ENCODE measurements around the gene AJUBA.

DNA sequence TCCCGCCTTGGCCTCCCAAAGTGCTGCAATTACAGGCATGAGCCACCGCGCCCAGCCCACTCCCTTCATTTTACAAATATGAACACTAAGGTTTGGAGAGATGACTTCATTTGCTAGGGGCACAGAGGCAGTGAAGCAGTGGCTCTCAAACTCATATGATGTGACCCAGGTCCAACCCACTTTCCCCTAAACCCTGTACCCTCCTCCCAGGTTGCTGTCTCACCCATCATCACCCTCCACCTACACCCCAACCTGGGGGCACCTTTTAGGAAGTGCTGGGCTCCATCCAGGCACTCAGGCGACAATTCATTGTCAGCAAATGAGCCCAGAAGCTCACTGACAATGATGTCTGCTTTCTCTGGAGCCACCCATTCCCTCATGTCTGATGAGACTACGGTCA, 58.6 kb downstream of the AJUBA start:
- TF ChIP-seq, protein P1, sequence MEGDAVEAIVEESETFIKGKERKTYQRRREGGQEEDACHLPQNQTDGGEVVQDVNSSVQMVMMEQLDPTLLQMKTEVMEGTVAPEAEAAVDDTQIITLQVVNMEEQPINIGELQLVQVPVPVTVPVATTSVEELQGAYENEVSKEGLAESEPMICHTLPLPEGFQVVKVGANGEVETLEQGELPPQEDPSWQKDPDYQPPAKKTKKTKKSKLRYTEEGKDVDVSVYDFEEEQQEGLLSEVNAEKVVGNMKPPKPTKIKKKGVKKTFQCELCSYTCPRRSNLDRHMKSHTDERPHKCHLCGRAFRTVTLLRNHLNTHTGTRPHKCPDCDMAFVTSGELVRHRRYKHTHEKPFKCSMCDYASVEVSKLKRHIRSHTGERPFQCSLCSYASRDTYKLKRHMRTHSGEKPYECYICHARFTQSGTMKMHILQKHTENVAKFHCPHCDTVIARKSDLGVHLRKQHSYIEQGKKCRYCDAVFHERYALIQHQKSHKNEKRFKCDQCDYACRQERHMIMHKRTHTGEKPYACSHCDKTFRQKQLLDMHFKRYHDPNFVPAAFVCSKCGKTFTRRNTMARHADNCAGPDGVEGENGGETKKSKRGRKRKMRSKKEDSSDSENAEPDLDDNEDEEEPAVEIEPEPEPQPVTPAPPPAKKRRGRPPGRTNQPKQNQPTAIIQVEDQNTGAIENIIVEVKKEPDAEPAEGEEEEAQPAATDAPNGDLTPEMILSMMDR (IDR thresholded peaks at IDR 0.05 in 8 of 11, conservative IDR thresholded peaks at IDR 0.05 in 3 of 11) = no peak
- no peak for TF ChIP-seq POLR2AphosphoS5 (IDR thresholded peaks at IDR 0.05)
- TF ChIP-seq POLR2A (IDR thresholded peaks at IDR 0.05) = no peak

Data from spleen (tissue), 7 donors.